ENCODE data around the gene GDAP2.

- no peak for TF ChIP-seq CTCF (IDR thresholded peaks at IDR 0.05)
- no peak for TF ChIP-seq POLR2A (IDR thresholded peaks at IDR 0.05)
These were observed 113.5 kb downstream of the GDAP2 start for GRCh38 chr1:117815926-117816325.

Data from sigmoid colon (tissue), 3 donors.